ENCODE data around the gene PROKR1. TPM values are rescaled to one million over a fixed set of nuclear protein-coding genes. Genes with fewer than 3 reads are reported as not detected.

PROKR1 gene
- total and polyA plus RNA-seq, 10 donors, result 0.02 to 0.09 (median 0.03) TPM; not detected in 7

DNA sequence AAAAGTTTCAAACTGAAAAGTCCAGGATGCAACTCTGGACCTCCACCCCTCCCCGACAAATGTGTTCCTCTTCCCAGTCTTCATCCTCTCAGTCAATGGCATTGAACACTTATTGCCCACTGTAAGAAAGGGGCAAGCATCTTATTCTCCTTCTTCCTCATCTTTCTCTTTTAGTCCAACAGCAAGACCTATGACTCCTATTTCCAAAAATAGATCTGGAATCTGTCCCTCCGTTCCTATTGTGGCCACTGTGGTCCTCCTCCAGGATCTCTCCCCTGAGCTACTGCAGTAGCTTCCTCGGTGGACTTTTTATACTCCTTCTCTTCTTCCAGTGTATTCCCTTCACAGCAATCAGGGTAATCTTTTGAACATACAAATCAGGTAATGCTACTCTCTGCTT lies 63.3 kb downstream of the PROKR1 start:
- Histone ChIP-seq H3K4me3 (no peak overlapping the region), H3K36me3 (no peaks in the 10 kb centered on the region), H3K9me3 (no peaks in the 10 kb centered on the region), H3K27ac (no peak overlapping the region), H3K4me1 (peaks cover 0 to 20% (median 5%) of the 10 kb centered on the region in 6 donors), H3K27me3 (replicated peaks in 1 of 7) (no peaks in the 10 kb centered on the region)
- intact Hi-C loops (cut with DNase I; ENCODE audit: low total_unique reads), result loop anchor here (5.0 kb wide), 1 partner anchor 221 kb away; no protein-coding TSS in a partner anchor
- 71 to 82% (median 78%) methylated on average over 3 of the region's 3 CpGs for WGBS, 5 donors
- no peak for DNase-seq
- TF ChIP-seq POLR2A (IDR thresholded peaks at IDR 0.05) (no peak), POLR2AphosphoS5 (IDR thresholded peaks at IDR 0.05) (no peak)
- TF ChIP-seq, protein P1, sequence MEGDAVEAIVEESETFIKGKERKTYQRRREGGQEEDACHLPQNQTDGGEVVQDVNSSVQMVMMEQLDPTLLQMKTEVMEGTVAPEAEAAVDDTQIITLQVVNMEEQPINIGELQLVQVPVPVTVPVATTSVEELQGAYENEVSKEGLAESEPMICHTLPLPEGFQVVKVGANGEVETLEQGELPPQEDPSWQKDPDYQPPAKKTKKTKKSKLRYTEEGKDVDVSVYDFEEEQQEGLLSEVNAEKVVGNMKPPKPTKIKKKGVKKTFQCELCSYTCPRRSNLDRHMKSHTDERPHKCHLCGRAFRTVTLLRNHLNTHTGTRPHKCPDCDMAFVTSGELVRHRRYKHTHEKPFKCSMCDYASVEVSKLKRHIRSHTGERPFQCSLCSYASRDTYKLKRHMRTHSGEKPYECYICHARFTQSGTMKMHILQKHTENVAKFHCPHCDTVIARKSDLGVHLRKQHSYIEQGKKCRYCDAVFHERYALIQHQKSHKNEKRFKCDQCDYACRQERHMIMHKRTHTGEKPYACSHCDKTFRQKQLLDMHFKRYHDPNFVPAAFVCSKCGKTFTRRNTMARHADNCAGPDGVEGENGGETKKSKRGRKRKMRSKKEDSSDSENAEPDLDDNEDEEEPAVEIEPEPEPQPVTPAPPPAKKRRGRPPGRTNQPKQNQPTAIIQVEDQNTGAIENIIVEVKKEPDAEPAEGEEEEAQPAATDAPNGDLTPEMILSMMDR (IDR thresholded peaks at IDR 0.05 in 8 of 11, conservative IDR thresholded peaks at IDR 0.05 in 3 of 11), result no peak

Other genes with a start within 250 kb of the PROKR1 start
- 1 to 10 TPM; 1.2 to 2.6 (median 2.3) TPM for gene FBXO48, start 176.3 kb upstream of the PROKR1 start, total RNA-seq
- gene FBXO48, start 176.3 kb upstream of the PROKR1 start, polyA plus RNA-seq, result under 1 TPM; 0.72 to 0.99 (median 0.79) TPM
- 1 to 10 TPM; 4.1 to 7.2 (median 6.0) TPM for gene APLF, start 176.0 kb upstream of the PROKR1 start, total RNA-seq
- gene APLF, start 176.0 kb upstream of the PROKR1 start, polyA plus RNA-seq, result 1 to 10 TPM; 1.1 to 1.6 (median 1.5) TPM
- 100 to 1,000 TPM; 119 to 173 (median 144) TPM for gene ARHGAP25, start 91.2 kb downstream of the PROKR1 start, total RNA-seq
- gene ARHGAP25, start 91.2 kb downstream of the PROKR1 start, polyA plus RNA-seq, result 100 to 1,000 TPM in 2 of 3 donors, 10 to 100 TPM in 1; 72.0 to 111 (median 103) TPM
- not detected for gene BMP10, start 227.8 kb downstream of the PROKR1 start, total RNA-seq
- gene BMP10, start 227.8 kb downstream of the PROKR1 start, polyA plus RNA-seq, result not detected

Data from spleen (tissue), 11 donors.